Activated T-helper 2 cell treated with anti-CD3 and anti-CD28 coated beads, Interferon-gamma antibody, Interleukin-2, Interleukin-4, amounts not matched to agents 10 μg/mL and 5 μg/mL and 100 μg/mL, durations not matched to agents 14 hours and 24 hours and 36 hours (primary cell): ENCODE data around the gene MESP2. TPM values are rescaled to one million over a fixed set of nuclear protein-coding genes. Genes with fewer than 3 reads are reported as not detected.

Experiments
- DNase-seq: peaks from one replicate; pipeline ENCODE4 v3.0.0; 2021; ENCODE audit warnings: low spot score
- H3K27ac Mint-ChIP-seq: one replicate; pipeline ENCODE4 v1.8.0; 2021; ENCODE audit warnings: mixed read lengths
- H3K27me3 Mint-ChIP-seq: one replicate; pipeline ENCODE4 v1.8.0; 2021; ENCODE audit warnings: low read depth, mixed read lengths
- H3K36me3 Mint-ChIP-seq: one replicate; pipeline ENCODE4 v1.8.0; 2021; ENCODE audit warnings: low read depth, mixed read lengths
- H3K4me1 Mint-ChIP-seq: one replicate; pipeline ENCODE4 v1.8.0; 2021; ENCODE audit warnings: low read depth, mixed read lengths
- H3K4me3 Mint-ChIP-seq: one replicate; pipeline ENCODE4 v1.8.0; 2021; ENCODE audit warnings: low read depth, mild to moderate bottlenecking, moderate library complexity, mixed read lengths
- H3K9me3 Mint-ChIP-seq: one replicate; pipeline ENCODE4 v1.8.0; 2021; ENCODE audit warnings: mixed read lengths
- intact Hi-C: fragments of 100-400 bp; cut with micrococcal nuclease; formaldehyde crosslinking; loops from one replicate; pipeline ENCODE4 v1.15.1; 2023
- total RNA-seq: library from RNA; stranded (reverse); gene quantifications from 2 replicates; pipeline ENCODE4 v1.2.3, GENCODE V29; 2022

MESP2 gene
- total RNA-seq, 1 donor from 2014 or later, result 0.41 TPM

DNA sequence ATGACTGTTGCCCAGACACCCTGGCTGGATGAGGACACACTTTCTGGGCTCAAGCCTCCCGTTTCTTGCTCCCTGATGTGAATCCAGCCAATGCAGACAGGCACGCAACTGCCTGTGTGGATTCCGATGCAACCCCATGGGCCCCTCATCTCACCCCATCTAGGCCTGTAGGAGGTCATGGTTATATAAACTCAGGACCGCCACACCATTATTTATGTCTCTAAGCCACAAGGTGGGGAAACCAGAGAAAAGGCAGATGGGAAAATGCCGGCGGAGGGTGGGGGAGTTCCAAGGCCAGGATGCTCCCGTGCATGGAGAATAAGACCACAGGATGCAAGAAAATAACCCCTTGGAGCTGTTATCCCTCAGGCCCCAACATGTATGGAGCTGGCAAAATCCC lies 27.1 kb upstream of the MESP2 start:
- Mint-ChIP-seq H3K27ac (no peak overlapping the region), H3K4me1 (peaks cover 3% of the 10 kb centered on the region), H3K4me3 (peak overlapping the region; percentile 81), H3K36me3 (no peaks in the 10 kb centered on the region), H3K27me3 (peaks cover 24% of the 10 kb centered on the region), H3K9me3 (no peaks in the 10 kb centered on the region)
- intact Hi-C loops, result no loop called here
- DNase-seq, result no peak

DNA sequence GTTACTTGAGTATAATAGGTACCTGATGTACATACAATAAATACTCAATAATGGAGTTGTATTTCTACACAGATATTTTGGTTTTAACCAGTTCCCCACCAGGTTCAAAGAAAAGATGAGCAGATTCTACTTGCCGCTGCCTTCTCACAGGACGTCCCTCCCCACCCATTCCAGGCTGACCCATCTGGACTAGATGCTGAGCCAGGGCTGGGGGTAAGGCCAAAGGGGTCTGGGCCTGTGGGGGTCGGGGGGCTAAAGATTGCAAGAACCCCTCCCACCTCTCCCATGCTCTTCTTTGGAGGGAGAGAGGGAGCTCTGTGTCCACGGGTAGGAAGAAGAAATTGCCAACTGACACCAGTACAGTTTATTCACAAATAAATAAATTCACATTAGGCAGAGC lies 26.6 kb upstream of the MESP2 start:
- peaks cover 3% of the 10 kb centered on the region for H3K4me1 Mint-ChIP-seq

DNA sequence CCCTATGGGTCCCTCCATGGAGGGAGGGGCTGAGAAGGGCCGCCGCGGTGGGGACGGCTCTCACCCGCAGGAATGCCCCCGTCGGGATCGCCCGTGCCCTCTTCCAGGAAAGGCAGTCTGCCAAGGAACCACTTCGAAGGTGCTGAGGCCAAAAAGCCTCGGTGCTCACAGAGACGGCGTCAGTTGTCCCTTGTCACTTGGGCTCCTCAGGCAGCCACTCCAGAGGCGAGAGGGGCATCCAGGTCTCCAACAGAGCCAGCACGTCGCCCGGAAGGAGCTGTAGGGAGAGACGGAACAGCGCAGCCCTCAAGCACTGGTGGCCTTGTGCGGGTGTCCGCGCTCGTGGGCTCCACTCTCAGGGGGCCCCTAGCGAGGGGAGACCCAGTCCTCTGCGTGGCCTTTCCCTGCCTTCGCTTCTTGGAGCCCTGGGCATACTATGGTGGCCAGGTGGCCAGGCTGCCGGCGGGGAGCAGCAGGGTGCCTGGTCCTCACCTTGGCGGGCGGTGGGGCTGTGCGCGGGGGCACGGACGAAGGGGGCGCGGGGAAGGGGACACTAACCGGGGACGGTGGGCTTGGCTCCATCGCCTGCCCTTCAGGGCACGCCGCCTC lies 26.1 kb upstream of the MESP2 start:
- Mint-ChIP-seq H3K9me3 (no peaks in the 10 kb centered on the region), H3K4me1 (peaks cover 3% of the 10 kb centered on the region), H3K36me3 (no peaks in the 10 kb centered on the region), H3K27me3 (peaks cover 28% of the 10 kb centered on the region), H3K27ac (no peak overlapping the region), H3K4me3 (peak overlapping the region; percentile 81)
- no peak for DNase-seq
- intact Hi-C loops, result loop anchor here (5.0 kb wide), 1 partner anchor 142 kb away; the partner anchor contains the start of gene AP3S2

More for the DNA sequence above, 26.6 kb upstream of the MESP2 start:
- Mint-ChIP-seq H3K36me3 (no peaks in the 10 kb centered on the region), H3K27ac (no peak overlapping the region), H3K4me3 (peak overlapping the region; percentile 81), H3K9me3 (no peaks in the 10 kb centered on the region), H3K27me3 (peaks cover 24% of the 10 kb centered on the region)
- DNase-seq, result no peak
- intact Hi-C loops, result no loop called here

DNA sequence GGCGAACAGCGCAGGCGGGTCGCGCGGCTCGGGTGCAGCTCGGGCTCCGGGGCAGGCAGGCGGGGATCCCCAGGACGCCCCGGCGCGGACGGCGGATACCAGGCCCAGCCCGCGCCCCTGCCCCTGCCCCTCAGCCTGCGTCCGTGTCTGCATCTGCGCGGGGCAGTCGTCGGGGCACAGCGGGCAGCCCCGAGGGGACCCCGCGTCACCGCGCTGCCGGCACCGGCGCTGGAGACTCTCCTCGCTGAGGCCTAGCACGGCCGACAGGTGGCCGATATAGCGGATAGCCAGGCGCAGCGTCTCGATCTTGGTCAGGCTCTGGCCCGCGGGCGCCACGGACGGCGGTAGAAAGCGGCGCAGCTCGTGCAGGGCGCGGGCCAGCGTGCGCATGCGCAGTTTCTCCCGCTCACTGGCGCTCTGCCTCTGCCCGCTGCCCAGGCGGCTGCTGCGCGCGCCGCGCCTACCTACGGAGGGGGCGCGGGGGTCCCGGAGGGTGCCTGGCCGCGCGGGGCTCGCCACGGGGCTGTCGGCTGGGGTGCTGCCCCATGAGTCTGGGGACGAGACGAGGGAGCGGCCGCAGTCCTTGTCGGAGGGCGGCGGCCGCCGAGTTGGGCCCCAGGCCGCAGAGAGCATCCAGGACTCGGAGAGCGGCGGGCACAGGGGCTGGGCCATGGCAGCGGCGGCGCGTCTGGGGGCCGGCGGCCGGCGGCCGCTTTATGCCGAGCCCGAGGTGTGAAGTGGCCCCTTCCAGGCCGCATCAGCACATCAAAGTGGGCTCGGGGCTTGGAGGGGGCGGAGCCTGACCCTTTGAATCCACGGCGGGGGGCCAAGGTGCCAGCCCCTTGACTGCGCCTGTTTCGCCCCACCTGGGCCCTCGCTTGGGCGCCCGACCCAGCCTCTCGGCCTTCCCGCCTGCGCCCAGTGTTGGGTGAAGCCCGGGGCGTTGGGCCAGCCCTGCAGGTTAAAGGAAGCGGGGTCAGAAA lies 25.3 kb upstream of the MESP2 start, which contains the start of gene MESP1:
Gene MESP1 (minus strand): TSS at position 690 of the 983 bp plus-strand sequence. CDS start 18 bp downstream, at position 672.
- DNase-seq, result peak; percentile 83
- Mint-ChIP-seq H3K27me3 (peaks cover 33% of the 10 kb centered on the region), H3K27ac (no peak within 1 kb of the TSS), H3K36me3 (no peaks in the 10 kb centered on the region), H3K4me3 (peak within 1 kb of the TSS; percentile 81), H3K4me1 (peaks cover 3% of the 10 kb centered on the region), H3K9me3 (no peaks in the 10 kb centered on the region)
- intact Hi-C loops, result loop anchor here (5.0 kb wide), 1 partner anchor 141 kb away; the partner anchor contains the start of gene AP3S2

DNA sequence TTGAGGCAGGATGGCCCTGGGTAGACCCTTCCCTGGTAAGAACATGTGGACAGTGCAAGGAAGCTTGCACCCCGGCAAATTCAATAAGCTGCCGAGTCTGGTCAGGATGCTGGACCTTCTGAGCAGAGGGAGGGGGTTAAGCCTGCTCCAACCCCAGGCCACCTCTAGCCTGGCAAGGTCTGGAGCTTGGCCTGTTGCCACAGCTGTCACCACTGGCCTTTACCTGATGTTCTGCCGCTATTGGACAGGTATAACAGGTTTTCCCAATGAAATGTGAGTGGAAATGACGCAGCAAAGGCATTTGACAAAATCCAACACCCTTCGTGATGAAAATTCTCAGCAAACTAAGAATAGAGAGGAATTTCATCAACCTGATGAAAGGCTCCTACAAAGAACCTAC lies 24.4 kb upstream of the MESP2 start:
- H3K27me3 Mint-ChIP-seq, result peaks cover 37% of the 10 kb centered on the region
- no peaks in the 10 kb centered on the region for H3K36me3 Mint-ChIP-seq
- H3K9me3 Mint-ChIP-seq, result no peaks in the 10 kb centered on the region
- no peak overlapping the region for H3K27ac Mint-ChIP-seq
- H3K4me1 Mint-ChIP-seq, result peaks cover 3% of the 10 kb centered on the region
- intact Hi-C loops, result loop anchor here (5.0 kb wide), 1 partner anchor 141 kb away; the partner anchor contains the start of gene AP3S2
- no peak for DNase-seq
- H3K4me3 Mint-ChIP-seq, result no peak overlapping the region

DNA sequence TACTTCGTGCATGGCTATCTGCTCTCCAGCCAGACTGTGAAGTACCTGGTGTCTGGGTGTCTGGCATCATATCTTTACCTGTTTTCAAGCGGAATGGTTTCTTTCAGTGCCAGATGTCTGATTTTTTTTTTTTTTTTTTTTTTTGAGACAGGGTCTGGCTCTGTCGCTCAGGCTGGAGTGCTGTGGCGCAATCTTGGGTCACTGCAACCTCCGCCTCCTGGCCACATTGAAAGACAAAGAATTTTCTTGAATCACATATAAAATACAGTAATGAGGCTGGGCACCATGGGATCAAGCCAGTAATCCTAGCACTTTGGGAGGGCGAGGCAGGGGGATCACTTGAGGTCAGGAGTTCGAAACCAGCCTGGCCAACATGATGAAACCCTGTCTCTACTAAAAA lies 22.3 kb upstream of the MESP2 start:
- no peak overlapping the region for H3K27ac Mint-ChIP-seq
- DNase-seq, result no peak
- H3K4me3 Mint-ChIP-seq, result no peak overlapping the region
- intact Hi-C loops, result loop anchor here (5.0 kb wide), 1 partner anchor 138 kb away; the partner anchor contains the start of gene AP3S2
- H3K27me3 Mint-ChIP-seq, result peaks cover 31% of the 10 kb centered on the region
- no peaks in the 10 kb centered on the region for H3K9me3 Mint-ChIP-seq
- peaks cover 3% of the 10 kb centered on the region for H3K4me1 Mint-ChIP-seq
- H3K36me3 Mint-ChIP-seq, result no peaks in the 10 kb centered on the region

DNA sequence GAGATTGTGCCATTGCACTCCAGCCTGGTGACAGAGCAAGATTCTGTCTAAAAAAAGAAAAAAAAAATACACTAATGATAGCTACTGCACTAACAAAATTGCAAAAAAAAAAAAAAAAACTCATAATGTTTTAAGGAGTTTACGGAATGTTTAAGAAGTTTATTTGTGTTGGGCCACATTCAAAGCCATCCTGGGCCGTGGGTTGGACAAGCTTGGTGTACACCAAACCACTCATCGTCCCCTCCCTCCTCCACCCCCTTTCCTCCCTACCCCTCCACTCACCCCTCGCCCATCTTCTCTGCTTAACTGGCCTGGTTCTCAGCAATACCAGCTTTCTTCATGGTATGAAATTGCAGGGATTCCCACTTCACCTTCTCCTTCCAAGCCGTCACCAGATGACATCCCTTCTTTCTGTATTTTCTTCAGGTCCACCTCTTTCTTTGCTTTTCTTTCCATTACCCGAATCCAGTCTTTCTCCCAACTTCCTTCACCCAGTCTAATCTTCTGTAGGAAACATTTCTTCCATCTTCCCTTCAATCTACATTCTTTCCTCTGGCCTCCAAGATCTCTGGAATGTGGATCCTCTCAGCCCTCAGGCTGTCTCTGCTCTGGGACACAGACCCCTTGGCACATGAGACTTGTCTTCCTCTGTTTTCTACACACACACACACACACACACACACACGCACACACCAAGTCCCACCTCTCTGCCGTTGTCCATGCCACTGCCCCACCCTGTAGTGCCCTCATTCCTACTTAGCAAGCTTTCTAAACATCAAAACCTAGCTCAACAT lies 21.6 kb upstream of the MESP2 start:
- no peaks in the 10 kb centered on the region for H3K9me3 Mint-ChIP-seq
- no peak overlapping the region for H3K4me3 Mint-ChIP-seq
- peaks cover under 1% of the 10 kb centered on the region for H3K4me1 Mint-ChIP-seq

DNA sequence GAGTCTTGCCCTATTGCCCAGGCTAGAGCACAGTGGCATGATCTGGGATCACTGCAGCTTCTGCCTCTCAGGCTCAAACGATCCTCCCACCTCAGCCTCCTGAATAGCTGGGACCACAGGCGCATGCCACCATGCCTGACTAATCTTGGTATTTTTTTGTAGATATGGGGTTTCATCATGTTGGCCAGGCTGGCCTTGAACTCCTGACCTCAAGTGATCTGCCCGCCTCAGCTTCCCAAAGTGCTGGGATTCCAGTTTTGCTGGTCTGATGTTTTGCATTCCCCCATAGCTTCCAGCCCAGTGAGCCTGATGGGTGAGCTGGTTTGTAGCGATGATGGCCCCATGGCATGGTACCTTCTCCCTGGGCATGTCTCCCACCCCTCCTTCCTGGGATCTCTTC lies 20.4 kb upstream of the MESP2 start:
- Mint-ChIP-seq H3K4me3 (no peak overlapping the region), H3K9me3 (no peaks in the 10 kb centered on the region), H3K4me1 (no peaks in the 10 kb centered on the region), H3K27me3 (peaks cover 21% of the 10 kb centered on the region), H3K36me3 (no peaks in the 10 kb centered on the region), H3K27ac (no peak overlapping the region)
- DNase-seq, result no peak
- intact Hi-C loops, result no loop called here

More for the DNA sequence above, 21.6 kb upstream of the MESP2 start:
- peaks cover 25% of the 10 kb centered on the region for H3K27me3 Mint-ChIP-seq
- H3K36me3 Mint-ChIP-seq, result no peaks in the 10 kb centered on the region
- H3K27ac Mint-ChIP-seq, result no peak overlapping the region
- intact Hi-C loops, result loop anchor here (5.0 kb wide), 1 partner anchor 138 kb away; the partner anchor contains the start of gene AP3S2
- DNase-seq, result no peak

DNA sequence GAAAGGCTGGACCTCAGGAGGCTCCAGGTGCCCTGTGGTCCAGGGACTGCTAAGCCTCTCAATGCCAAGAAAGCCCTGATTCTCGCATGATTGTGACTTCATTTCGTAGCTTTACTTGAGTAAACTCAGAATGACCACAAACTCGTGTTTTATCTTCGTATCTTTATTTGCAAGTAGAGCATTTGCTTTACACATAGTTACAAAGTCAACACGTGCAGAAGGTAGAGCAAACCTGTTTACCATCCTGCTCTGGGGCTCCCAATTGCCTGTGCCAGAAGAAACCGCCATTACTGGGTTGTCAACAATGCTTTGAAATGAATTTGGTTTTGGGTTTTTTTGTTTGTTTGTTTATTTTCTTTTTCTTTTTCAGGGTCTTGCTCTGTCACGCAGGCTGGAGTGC lies 19.2 kb upstream of the MESP2 start:
- Mint-ChIP-seq H3K4me1 (no peaks in the 10 kb centered on the region), H3K27me3 (peaks cover 20% of the 10 kb centered on the region), H3K9me3 (no peaks in the 10 kb centered on the region), H3K27ac (no peak overlapping the region), H3K36me3 (no peaks in the 10 kb centered on the region), H3K4me3 (no peak overlapping the region)
- DNase-seq, result no peak
- intact Hi-C loops, result no loop called here

DNA sequence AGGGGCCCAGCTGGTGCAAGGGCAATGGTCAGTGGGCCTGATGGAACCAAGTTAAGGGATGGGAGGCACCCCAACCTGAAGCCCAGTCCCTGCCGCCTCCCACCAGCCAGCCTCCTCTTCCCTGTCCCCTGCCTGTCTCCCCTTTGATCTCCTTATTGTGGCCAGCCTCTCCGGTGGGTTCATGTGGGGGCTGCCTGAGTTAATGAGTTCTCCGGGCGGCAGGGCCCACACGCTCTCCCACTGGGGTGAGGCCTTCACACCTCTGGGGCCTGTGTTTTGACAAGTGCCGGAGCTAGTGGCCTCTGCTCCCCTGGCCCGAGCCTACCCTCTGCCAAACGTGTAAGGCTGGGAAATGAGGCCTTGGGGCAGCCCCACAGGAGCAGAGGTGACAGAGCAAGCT lies 17.8 kb upstream of the MESP2 start:
- no peak for DNase-seq
- H3K36me3 Mint-ChIP-seq, result no peaks in the 10 kb centered on the region
- H3K27me3 Mint-ChIP-seq, result peaks cover 13% of the 10 kb centered on the region
- no peak overlapping the region for H3K4me3 Mint-ChIP-seq
- intact Hi-C loops, result no loop called here
- no peak overlapping the region for H3K27ac Mint-ChIP-seq
- H3K4me1 Mint-ChIP-seq, result no peaks in the 10 kb centered on the region
- no peaks in the 10 kb centered on the region for H3K9me3 Mint-ChIP-seq

DNA sequence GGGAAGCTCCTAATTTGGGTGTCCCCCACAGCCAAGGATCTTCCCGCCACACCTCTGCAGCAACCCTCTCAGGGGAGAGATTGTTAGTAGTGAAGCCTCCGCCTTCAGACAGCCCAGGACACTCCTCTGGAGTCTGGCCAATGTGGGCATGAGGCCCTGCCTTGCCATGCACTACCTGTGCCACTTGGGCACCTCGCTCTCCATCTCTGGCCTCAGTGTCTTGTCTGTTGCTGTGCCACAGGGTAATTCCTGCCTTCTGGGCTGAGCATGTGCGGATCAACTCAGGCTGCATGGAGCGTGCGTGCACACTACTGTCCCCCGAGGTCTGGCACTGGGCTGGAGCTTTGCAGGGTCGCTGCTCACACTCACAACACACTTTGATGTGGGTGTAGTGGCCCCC lies 17.2 kb upstream of the MESP2 start:
- Mint-ChIP-seq H3K4me3 (no peak overlapping the region), H3K9me3 (no peaks in the 10 kb centered on the region), H3K27me3 (peaks cover 13% of the 10 kb centered on the region), H3K36me3 (no peaks in the 10 kb centered on the region), H3K27ac (no peak overlapping the region), H3K4me1 (no peaks in the 10 kb centered on the region)
- intact Hi-C loops, result no loop called here
- no peak for DNase-seq

DNA sequence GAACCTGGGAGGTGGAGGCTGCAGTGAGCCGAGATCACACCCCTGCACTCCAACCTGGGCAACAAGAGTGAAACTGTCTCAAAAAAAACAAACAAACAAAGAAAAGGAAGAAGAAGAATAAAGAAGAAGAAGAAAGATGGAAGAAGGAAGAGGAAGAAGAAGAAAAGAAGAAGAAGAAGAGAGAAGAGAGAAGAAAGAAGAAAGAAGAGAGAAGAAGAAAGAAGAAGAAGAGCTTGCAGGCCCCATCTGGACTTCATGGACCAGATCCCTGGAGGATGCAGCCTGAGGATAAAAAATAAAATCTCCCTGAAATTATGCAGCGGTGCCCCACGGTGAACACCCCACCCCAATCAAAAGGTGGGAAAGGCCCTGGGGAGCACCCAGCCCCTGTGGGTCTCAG lies 16.3 kb upstream of the MESP2 start:
- DNase-seq, result no peak
- Mint-ChIP-seq H3K9me3 (no peaks in the 10 kb centered on the region), H3K4me3 (no peak overlapping the region), H3K27me3 (peaks cover 9% of the 10 kb centered on the region), H3K27ac (no peak overlapping the region), H3K36me3 (no peaks in the 10 kb centered on the region), H3K4me1 (no peaks in the 10 kb centered on the region)
- intact Hi-C loops, result loop anchor here (1.0 to 5.0 kb wide), 2 partner anchors 115 to 327 kb away; no protein-coding TSS in a partner anchor
